ENCODE data around the gene SREBF1. TPM values are rescaled to one million over a fixed set of nuclear protein-coding genes. Genes with fewer than 3 reads are reported as not detected.
"Not testable (repeated sequence)": the region's sequence is repeated elsewhere in the genome, so short reads cannot be mapped to it uniquely, and the experiment has no call there.

The SREBF1 gene
- polyA plus RNA-seq, 4 donors, result 43.9 to 58.1 (median 50.8) TPM

- DNase-seq (ENCODE audit: low read depth in 4 of 4, low spot score in 2 of 4), result no peak
Measured at GRCh38 chr17:17814162-17815061, 22.4 kb downstream of the SREBF1 start.

GRCh38 chr17:17813725-17814095 lies 23.1 kb downstream of the SREBF1 start:
- DNase-seq (ENCODE audit: low read depth in 4 of 4, low spot score in 2 of 4), result no peak

GRCh38 chr17:17813055-17813724 lies 23.6 kb downstream of the SREBF1 start:
- no peak for DNase-seq (ENCODE audit: low read depth in 4 of 4, low spot score in 2 of 4)

GRCh38 chr17:17812211-17813054 lies 24.4 kb downstream of the SREBF1 start:
- DNase-seq (ENCODE audit: low read depth in 4 of 4, low spot score in 2 of 4), result peak in 1 of 4 donors; percentile 49

- peak in 1 of 4 donors; percentile 46 for DNase-seq (ENCODE audit: low read depth in 4 of 4, low spot score in 2 of 4)
Measured at GRCh38 chr17:17811381-17812210, 25.2 kb downstream of the SREBF1 start.

GRCh38 chr17:17810895-17811248 lies 25.9 kb downstream of the SREBF1 start:
- DNase-seq (ENCODE audit: low read depth in 4 of 4, low spot score in 2 of 4), result no peak

- peak in 1 of 4 donors; percentile 82 for DNase-seq (ENCODE audit: low read depth in 4 of 4, low spot score in 2 of 4)
Measured at GRCh38 chr17:17810084-17810894, 26.5 kb downstream of the SREBF1 start.

GRCh38 chr17:17809531-17810083 lies 27.2 kb downstream of the SREBF1 start:
- DNase-seq (ENCODE audit: low read depth in 4 of 4, low spot score in 2 of 4), result no peak

- no peak for DNase-seq (ENCODE audit: low read depth in 4 of 4, low spot score in 2 of 4)
Measured at GRCh38 chr17:17808706-17809432, 27.9 kb downstream of the SREBF1 start.

GRCh38 chr17:17808200-17808599 lies 28.6 kb downstream of the SREBF1 start:
- DNase-seq (ENCODE audit: low read depth in 4 of 4, low spot score in 2 of 4), result not testable (repeated sequence)

GRCh38 chr17:17807440-17807839 lies 29.3 kb downstream of the SREBF1 start:
- no peak for DNase-seq (ENCODE audit: low read depth in 4 of 4, low spot score in 2 of 4)

- DNase-seq (ENCODE audit: low read depth in 4 of 4, low spot score in 2 of 4), result no peak
Measured at GRCh38 chr17:17806611-17807274, 30.0 kb downstream of the SREBF1 start.

- no peak for DNase-seq (ENCODE audit: low read depth in 4 of 4, low spot score in 2 of 4)
Measured at GRCh38 chr17:17806035-17806434, 30.8 kb downstream of the SREBF1 start.

GRCh38 chr17:17805575-17805974 lies 31.2 kb downstream of the SREBF1 start:
- DNase-seq (ENCODE audit: low read depth in 4 of 4, low spot score in 2 of 4), result no peak

- no peak for DNase-seq (ENCODE audit: low read depth in 4 of 4, low spot score in 2 of 4)
Measured at GRCh38 chr17:17804007-17804406, 32.8 kb downstream of the SREBF1 start.

- DNase-seq (ENCODE audit: low read depth in 4 of 4, low spot score in 2 of 4), result no peak
Measured at GRCh38 chr17:17801800-17802481, 34.8 kb downstream of the SREBF1 start.

GRCh38 chr17:17800504-17801021 lies 36.2 kb downstream of the SREBF1 start:
- DNase-seq (ENCODE audit: low read depth in 4 of 4, low spot score in 2 of 4), result no peak
